Nephron (organoid): ENCODE results near the gene YAP1.

Source experiments
- H3K27ac Mint-ChIP-seq, 3 experiments: 2 replicates each; pipeline ENCODE4 v1.8.0; 2020; ENCODE audit warnings: mixed read lengths in 3 of 3, mild to moderate bottlenecking in 2 of 3, moderate library complexity in 1 of 3
- H3K27me3 Mint-ChIP-seq: 2 replicates; pipeline ENCODE4 v1.8.0; 2021; ENCODE audit warnings: low read depth, mild to moderate bottlenecking, moderate library complexity, mixed read lengths
- H3K36me3 Mint-ChIP-seq: 2 replicates; pipeline ENCODE4 v1.8.0; 2020; ENCODE audit warnings: low read depth, mixed read lengths
- H3K4me1 Mint-ChIP-seq: 2 replicates; pipeline ENCODE4 v1.8.0; 2020; ENCODE audit warnings: mixed read lengths
- H3K4me3 Mint-ChIP-seq, 3 experiments: 2 replicates each; pipeline ENCODE4 v1.8.0; 2020; ENCODE audit warnings: mild to moderate bottlenecking in 3 of 3, mixed read lengths in 3 of 3, moderate library complexity in 2 of 3
- H3K9me3 Mint-ChIP-seq: 2 replicates; pipeline ENCODE4 v1.8.0; 2020; ENCODE audit warnings: mixed read lengths
- CTCF ChIP-seq, 3 experiments: fragments of 200-600 bp; sonication (generic); IDR thresholded peaks; one replicate each; pipeline ENCODE4 v1.5.0; 2021; ENCODE audit warnings: antibody characterized with exemption in 3 of 3; ENCODE audit not compliant: unreplicated experiment in 3 of 3

Gene YAP1

DNA sequence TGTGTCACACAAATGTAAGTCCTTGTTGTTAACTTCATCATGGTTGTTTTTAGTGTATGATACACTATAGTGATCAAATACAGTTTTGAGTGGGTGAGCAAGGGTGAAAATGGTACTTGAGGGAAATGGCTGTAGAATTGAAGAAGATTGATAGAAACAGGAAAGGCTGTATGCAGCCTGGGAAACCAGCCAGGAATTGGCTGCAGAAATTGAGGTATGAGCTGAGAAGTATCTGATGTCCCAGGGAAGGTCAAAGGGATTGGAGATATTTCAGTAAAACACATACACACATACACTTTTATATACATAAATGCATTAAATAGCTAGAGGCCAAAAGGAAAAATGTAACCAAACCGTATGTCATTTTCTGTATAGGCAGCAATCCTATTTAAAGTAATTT lies 13.1 kb upstream of the YAP1 start:
- Mint-ChIP-seq H3K9me3 (no peaks in the 10 kb centered on the region), H3K4me1 (peaks cover 6% of the 10 kb centered on the region), H3K36me3 (no peaks in the 10 kb centered on the region), H3K27me3 (no peaks in the 10 kb centered on the region), H3K4me3 (no peak overlapping the region), H3K27ac (peak overlapping the region in 2 of 3 experiments; percentile 2)
- TF ChIP-seq CTCF (IDR thresholded peaks at IDR 0.05; ENCODE audit: unreplicated experiment in 3 of 3): no peak

DNA sequence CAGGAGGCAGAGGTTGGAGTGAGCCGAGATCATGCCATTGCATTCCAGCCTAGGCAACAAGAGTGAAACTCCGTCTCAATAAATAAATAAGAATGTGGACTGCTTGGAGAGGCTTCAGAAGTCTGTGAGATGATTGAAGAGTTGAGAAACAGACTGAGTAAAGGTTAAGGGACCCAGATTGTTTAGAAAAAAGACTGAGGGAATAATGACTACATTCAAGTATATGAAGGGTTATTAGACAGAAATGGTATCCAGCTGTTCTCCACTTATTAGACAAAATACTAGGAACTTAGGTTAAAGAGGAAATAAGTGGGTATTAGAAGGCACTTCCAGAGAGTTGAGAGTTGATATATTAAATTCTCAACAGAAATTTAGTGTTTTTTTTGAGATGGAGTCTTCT lies 10.5 kb upstream of the YAP1 start:
- Mint-ChIP-seq H3K4me3 (no peak overlapping the region), H3K27me3 (peaks cover 4% of the 10 kb centered on the region), H3K9me3 (no peaks in the 10 kb centered on the region), H3K4me1 (peaks cover 6% of the 10 kb centered on the region), H3K36me3 (no peaks in the 10 kb centered on the region), H3K27ac (no peak overlapping the region)
- no peak for TF ChIP-seq CTCF (IDR thresholded peaks at IDR 0.05; ENCODE audit: unreplicated experiment in 3 of 3)

DNA sequence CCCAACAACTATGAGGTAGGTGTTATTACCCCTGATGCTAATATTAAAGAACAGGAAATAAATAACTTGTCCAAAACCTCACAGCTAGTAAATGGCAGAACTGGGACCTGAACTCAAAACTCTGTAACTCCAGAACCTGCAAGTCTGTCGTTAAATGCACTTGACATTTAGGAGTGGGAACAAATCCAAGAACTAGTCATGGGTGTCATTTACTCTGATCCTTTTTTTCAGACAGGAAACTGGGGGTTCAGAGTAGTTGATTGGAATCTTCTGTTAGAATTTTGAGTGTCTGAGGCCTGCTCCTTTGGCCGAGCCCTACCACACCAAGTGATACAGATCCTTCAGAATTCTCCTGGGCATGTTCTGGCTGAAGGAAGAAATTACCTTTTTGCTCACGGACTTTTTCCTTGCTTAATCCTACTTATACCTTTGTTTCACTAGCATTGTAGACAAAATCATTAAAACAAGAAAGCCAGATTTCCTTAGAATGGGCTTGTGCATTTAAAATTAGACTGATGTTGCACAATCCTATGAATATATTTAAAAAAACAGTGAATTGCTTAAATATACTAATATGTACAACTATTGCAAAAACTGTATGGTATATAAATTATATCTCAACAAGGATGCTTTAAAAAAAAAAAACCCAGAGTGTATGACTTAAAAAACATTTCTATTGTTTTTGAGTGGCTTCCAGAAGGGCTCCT lies 1.4 kb upstream of the YAP1 start:
- Mint-ChIP-seq H3K27me3 (peaks cover 4% of the 10 kb centered on the region), H3K36me3 (no peaks in the 10 kb centered on the region), H3K4me3 (peak overlapping the region; percentile 98 to 100 (median 99)), H3K27ac (peak overlapping the region; percentile 100), H3K9me3 (peaks cover 3% of the 10 kb centered on the region), H3K4me1 (peaks cover 24% of the 10 kb centered on the region)
- TF ChIP-seq CTCF (IDR thresholded peaks at IDR 0.05; ENCODE audit: unreplicated experiment in 3 of 3): no peak

DNA sequence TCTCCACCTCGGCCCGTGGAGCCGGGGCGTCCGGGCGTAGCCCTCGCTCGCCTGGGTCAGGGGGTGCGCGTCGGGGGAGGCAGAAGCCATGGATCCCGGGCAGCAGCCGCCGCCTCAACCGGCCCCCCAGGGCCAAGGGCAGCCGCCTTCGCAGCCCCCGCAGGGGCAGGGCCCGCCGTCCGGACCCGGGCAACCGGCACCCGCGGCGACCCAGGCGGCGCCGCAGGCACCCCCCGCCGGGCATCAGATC lies 439 bp downstream of the YAP1 start:
- Mint-ChIP-seq H3K4me1 (peaks cover 41% of the 10 kb centered on the region), H3K9me3 (no peaks in the 10 kb centered on the region), H3K4me3 (peak overlapping the region; percentile 96 to 98 (median 96)), H3K27me3 (no peaks in the 10 kb centered on the region), H3K36me3 (peaks cover 13% of the 10 kb centered on the region), H3K27ac (peak overlapping the region; percentile 100)
- TF ChIP-seq CTCF (IDR thresholded peaks at IDR 0.05; ENCODE audit: unreplicated experiment in 3 of 3): no peak

DNA sequence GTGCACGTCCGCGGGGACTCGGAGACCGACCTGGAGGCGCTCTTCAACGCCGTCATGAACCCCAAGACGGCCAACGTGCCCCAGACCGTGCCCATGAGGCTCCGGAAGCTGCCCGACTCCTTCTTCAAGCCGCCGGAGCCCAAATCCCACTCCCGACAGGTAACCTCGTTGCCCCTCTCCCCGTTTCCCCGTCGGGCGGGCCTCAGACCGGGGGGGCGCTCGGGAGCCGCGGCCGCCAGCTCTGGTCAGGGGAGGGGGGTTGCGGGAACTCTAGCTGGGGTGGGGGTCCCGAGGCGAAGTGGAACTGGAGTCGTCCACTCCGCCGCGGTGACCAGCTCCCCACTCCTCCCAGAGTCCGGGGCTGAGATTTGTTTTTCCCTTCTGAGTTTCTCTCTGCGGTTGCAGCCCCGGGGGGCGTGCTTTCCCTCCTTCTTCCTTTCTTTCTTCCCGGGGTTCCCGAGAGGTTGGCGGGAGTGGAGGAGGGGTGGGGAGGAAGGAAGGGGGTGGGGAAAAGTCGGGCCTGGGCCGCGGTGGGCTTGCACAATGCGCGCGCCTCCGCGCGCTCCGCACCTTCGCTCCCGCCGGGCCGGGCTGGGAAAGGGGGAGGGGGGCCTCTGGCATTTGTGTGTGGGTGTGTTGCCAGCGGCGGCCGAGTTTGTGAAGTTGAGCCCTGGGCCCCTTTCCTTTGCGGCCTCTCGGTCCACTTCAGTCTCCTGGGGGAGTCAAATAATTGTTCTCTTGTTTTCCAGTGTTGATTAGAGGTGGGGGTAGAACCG lies 952 bp downstream of the YAP1 start:
- Mint-ChIP-seq H3K9me3 (no peaks in the 10 kb centered on the region), H3K27ac (peak overlapping the region; percentile 100), H3K4me3 (peak overlapping the region; percentile 96 to 98 (median 96)), H3K36me3 (peaks cover 15% of the 10 kb centered on the region), H3K4me1 (peaks cover 46% of the 10 kb centered on the region), H3K27me3 (no peaks in the 10 kb centered on the region)
- TF ChIP-seq CTCF (IDR thresholded peaks at IDR 0.05; ENCODE audit: unreplicated experiment in 3 of 3): no peak
